ENCODE results near the gene PDHA2.
"Not testable (repeated sequence)": the region's sequence is repeated elsewhere in the genome, so short reads cannot be mapped to it uniquely, and the experiment has no call there.

Gene PDHA2

GRCh38 chr4:95839891-95840290, at the start of gene PDHA2:
PDHA2 (plus strand) TSS chr4:95840093; CDS start chr4:95840151, 58 bp downstream.
- DNase-seq, result no peak

DNA sequence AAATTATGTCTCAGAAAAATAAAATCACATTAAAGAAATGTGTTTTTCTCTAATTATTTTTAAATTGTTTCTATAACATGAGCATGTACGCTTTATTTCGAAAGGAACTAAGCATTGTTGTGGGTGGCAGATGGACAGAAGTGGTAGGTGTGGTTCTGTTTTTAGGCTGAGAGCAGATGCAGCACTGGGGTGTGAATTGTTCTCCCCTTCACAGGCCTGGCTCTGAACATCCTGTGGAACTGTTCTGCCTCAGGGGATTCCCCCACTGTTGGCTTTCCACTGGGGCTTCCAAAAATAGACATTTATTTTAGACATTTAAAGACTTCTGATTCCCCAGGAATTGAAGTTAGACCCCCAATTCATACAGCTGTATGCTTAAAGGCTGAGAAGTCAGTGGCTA, 41.9 kb upstream of the PDHA2 start:
- no peak for DNase-seq

DNA sequence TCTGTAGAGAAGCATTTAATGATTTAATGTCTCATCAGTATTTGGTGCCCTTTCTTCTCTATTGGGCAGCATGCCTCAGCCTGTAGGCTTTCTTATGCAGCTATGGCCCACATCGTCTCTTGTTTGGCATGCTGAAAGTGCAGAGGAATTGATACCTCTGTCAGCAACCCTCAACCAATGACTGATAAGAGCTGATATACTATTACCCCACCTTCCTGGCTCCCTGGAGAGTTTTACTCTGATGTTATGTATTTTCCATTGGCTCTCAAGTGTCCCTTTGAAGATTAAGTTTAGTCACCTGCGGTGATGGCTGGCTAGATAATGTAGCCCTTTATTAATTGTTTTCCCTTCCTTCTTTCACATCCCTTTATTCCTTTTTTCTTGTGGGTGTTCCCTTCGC, 41.2 kb upstream of the PDHA2 start:
- DNase-seq, result no peak

GRCh38 chr4:95821867-95822266, 18.0 kb upstream of the PDHA2 start:
- no peak for DNase-seq

DNA sequence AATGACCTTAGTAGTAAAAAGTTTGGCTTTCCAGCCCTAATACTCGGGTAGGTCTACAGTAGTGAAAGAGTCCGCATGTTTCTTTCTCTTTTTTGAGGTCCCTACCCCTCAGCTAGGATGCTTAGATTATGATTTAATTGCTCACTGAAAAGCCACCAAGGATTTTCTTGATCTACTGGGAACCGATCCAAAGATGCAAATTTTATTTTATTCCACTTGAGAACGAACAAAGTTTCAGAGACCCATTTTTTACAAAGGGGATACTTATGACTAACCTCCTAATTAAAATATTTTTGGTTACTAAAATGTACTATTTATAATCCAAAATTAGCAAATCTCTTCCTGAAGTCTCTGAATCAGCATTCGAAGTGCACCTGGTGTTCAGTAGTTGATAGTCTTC, 14.3 kb upstream of the PDHA2 start:
- DNase-seq, result no peak

GRCh38 chr4:95830651-95831050, 9.2 kb upstream of the PDHA2 start:
- no peak for DNase-seq

DNA sequence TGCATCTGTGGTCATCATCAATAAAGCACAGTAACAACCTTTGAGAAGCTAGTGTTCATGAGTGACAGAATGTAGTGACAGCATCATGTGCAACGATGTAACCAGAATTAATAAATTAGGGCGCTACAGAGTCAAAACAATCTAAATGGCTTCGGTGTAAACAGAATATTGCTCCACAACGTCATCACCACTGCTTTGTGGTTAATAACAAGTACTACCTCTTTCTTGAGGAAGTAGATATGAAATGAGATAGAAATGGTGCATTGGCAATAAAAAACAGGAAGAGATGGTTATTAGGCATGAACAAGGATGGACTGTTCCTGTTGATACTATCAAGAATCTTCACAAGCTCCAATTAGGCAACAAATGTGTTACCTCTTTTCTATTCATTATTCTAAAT, 8.7 kb upstream of the PDHA2 start:
- no peak for DNase-seq

- no peak for DNase-seq
Measured at GRCh38 chr4:95833711-95834194, 6.1 kb upstream of the PDHA2 start.

GRCh38 chr4:95835672-95836071, 4.2 kb upstream of the PDHA2 start:
- no peak for DNase-seq

- DNase-seq, result no peak
Measured at GRCh38 chr4:95838192-95838591, 1.7 kb upstream of the PDHA2 start.

DNA sequence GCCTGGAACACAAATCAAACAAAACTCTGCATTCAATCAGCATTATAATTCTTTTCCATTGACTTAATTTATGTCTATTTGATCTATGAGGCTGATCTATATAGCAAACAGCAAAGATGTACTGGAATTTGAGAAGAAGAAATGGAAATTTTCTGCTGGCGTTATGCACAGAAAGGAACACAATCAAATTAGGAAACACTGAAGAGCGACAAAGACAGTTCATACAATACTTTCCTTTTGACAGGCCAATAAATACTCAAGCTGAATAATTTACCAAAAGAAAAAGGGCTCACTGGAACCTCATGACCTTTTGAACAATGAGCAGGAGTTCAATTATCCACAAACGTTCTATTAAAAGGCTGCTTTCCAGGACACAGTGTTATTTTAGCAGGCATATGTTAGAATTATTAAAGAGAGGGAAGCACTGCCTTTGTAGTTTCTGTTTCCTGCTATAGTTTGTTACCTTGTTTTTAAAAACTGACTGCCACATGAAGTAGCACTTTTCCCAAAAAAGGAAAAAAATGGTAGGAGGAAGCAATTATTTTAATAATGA, 8.1 kb downstream of the PDHA2 start:
- DNase-seq, result no peak

- DNase-seq, result no peak
Measured at GRCh38 chr4:95850161-95850560, 10.3 kb downstream of the PDHA2 start.

GRCh38 chr4:95857761-95858160, 17.9 kb downstream of the PDHA2 start:
- no peak for DNase-seq

GRCh38 chr4:95867919-95868318, 28.0 kb downstream of the PDHA2 start:
- DNase-seq, result peak; percentile 4

DNA sequence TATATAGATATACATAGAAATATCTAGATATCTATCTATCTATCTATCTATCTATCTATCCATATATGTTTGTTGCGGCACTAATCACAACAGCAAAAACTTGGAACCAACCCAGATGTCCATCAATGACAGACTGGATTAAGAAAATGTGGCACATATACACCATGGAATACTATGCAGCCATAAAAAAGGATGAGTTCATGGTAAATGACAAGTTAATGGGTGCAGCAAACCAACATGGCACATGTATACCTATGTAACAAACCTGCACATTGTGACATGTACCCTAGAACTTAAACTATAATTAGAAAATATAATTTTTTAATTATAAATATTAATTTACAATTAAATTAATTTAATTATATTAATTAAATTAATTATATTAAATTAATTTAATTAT, 29.5 kb downstream of the PDHA2 start:
- DNase-seq, result not testable (repeated sequence)

- DNase-seq, result no peak
Measured at GRCh38 chr4:95869961-95870500, 30.1 kb downstream of the PDHA2 start.

DNA sequence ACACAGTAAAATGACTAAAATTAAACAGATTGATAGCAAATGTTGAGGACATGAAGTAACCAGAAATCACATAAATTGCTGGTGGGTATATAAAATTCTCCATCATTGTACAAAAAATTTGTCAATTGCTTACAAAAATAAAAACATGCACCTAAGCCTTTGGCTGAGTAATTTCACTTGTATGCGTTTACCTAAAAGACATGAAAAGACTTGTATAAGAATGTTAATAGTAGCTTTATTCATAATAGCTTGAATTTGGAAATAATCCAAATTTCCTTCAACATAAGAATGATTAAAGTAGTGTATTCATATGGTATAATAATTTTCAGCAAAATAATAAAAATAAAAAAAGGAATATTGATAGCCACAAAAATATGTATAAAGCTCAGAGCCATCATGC, 37.7 kb downstream of the PDHA2 start:
- no peak for DNase-seq

DNA sequence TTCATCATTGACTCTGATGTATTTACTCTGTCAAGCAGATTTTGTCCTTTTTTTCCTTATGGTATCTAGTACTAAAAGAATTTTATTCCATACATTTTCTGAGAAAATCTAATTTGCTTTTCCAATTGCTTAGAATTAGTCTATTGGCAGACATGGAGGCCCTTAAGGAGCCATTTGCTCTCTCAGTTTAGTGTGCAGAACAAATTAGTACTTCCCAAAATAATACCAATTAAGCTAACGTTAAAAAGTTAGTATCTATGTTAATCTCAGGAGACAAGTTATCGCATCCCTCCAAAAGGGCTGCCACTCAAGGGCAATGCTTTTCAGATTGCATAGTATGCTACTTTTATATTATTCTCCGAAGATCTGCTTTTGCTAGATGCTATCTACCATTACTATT, 47.7 kb downstream of the PDHA2 start:
- DNase-seq, result no peak

- no peak for DNase-seq
Measured at GRCh38 chr4:95889662-95890061, 49.8 kb downstream of the PDHA2 start.

All from NCI-H1694 treated with DMSO at 0.1 percent for 48 hours (cell line).